GM10266 (cell line): ENCODE data around the gene RABEP1.

ENCODE experiments used
- DNase-seq: peaks from one replicate; pipeline ENCODE4 v3.0.0; 2012; ENCODE audit errors: extremely low spot score
- TF ChIP-seq, protein P1 (sequence below): IDR thresholded peaks from 2 replicates; pipeline ENCODE4 v1.5.1; 2012; ENCODE audit warnings: mild to moderate bottlenecking, low read depth; ENCODE audit not compliant: control insufficient read depth, insufficient read depth; ENCODE audit errors: missing control alignments

RABEP1 gene

DNA sequence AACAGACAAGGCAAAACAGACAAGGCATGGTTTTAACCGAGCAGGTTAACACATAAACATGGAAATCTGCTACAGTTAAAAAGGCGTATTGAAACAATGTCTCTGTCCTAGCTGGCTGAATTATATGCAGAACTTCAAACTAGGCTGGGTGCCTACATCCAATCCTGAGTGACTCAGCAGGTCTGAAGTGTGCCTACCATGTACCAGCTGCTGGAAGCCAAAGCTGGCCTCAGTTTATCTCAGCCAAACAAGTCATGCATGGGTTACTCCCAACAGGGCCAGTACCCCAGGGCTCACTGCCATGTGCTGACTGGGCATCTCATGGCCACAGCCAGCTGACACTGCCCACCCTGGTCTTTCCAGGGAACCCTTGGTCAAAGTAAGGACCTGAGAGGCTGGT lies 152.9 kb downstream of the RABEP1 start:
- no peak for DNase-seq
- TF ChIP-seq, protein P1, sequence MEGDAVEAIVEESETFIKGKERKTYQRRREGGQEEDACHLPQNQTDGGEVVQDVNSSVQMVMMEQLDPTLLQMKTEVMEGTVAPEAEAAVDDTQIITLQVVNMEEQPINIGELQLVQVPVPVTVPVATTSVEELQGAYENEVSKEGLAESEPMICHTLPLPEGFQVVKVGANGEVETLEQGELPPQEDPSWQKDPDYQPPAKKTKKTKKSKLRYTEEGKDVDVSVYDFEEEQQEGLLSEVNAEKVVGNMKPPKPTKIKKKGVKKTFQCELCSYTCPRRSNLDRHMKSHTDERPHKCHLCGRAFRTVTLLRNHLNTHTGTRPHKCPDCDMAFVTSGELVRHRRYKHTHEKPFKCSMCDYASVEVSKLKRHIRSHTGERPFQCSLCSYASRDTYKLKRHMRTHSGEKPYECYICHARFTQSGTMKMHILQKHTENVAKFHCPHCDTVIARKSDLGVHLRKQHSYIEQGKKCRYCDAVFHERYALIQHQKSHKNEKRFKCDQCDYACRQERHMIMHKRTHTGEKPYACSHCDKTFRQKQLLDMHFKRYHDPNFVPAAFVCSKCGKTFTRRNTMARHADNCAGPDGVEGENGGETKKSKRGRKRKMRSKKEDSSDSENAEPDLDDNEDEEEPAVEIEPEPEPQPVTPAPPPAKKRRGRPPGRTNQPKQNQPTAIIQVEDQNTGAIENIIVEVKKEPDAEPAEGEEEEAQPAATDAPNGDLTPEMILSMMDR, result no peak
